HCEC 1CT (cell line): ENCODE data around the gene SERPINA7.
"Not testable (repeated sequence)": the region's sequence is repeated elsewhere in the genome, so short reads cannot be mapped to it uniquely, and the experiment has no call there.

Experiments
- DNase-seq: peaks from one replicate; pipeline ENCODE4 v3.0.0-alpha.2; 2017

Gene SERPINA7

GRCh38 chrX:106038625-106039024 lies at the start of gene SERPINA7:
Gene SERPINA7, minus strand, starts transcription at chrX:106038727. Its CDS starts 1,669 bp downstream, at chrX:106037058.
- DNase-seq: no peak

DNA sequence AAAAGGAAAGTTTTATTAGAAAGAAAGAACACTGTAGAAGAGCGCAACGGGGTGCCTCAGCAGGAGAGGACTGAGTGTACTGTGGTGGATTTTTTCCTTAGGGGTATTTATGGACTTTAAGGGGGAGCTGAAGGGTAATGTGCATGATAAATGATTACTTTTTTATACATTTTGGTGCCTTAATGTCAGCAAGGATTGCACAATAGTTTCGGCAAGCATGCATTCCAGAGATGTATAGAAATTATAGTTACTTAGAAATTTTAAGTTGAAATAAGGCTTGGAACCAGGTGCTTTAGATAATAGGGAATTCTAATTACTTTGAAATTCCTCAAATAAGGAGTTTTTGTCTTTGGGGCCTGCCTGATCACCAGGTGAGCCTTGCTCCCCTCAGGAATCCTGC lies 30.5 kb upstream of the SERPINA7 start:
- no peak for DNase-seq

DNA sequence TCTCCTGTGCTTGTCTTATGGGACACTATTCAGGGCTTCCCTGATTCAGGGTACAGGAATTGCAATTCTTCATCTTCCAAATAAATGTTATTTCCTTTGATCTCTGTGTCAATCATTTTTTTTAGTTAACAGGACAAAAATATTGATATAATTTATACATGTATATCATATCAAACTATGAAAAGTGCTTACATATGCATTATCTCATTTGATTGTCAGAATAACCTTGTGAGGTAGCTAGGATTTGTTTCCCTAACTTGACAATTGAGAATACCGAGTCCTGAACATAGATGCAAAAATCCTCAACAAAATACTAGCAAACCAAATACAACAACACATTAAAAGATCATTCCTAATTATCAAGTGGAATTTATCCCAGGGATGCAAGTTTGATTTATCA lies 11.5 kb upstream of the SERPINA7 start:
- DNase-seq: no peak

- DNase-seq: no peak
Observed at GRCh38 chrX:106042296-106042695, 3.8 kb upstream of the SERPINA7 start.

- DNase-seq: no peak
Observed at GRCh38 chrX:106040861-106041260, 2.3 kb upstream of the SERPINA7 start.

DNA sequence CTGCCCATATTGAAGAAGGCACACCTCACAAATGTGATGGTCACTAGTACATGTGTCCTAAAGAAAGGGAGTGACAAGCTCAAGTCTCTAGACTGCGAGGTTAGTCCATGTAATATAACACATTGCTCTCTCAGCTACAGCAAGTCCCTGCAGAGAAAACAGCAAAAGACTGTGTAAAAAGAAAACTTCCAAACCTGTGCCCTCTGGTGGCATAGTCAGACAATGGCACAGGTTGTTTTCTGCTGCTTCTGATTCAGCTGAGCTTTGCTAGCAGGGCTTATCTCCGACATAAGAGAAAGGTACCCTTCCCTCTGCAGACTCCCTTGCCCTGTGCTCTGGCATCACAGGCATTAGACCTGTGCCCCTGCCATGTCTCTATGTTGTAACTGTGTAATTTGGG lies 1.4 kb upstream of the SERPINA7 start:
- DNase-seq: no peak

- DNase-seq: no peak
Observed at GRCh38 chrX:106037835-106038473, 573 bp downstream of the SERPINA7 start.

DNA sequence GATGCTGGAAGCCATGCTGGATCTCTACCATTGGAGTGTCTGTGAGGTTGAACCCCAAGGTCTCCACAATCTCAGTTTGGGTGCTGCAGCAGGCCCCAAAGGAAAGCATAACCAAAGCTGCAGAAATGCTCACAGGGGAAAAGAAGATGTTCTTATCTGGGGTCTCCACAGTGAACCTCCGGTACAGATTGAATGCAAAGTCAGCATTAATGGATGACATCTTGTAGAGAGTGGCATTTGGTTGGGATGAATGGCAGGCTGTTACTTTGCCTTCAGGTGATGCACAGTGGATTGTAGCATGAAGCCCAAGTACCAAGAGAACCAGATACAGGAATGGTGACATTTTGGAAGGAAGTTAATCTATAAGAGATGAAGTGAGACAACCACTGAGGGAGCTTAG lies 1.8 kb downstream of the SERPINA7 start:
- no peak for DNase-seq

- DNase-seq: no peak
Observed at GRCh38 chrX:106035064-106035463, 3.5 kb downstream of the SERPINA7 start.

GRCh38 chrX:106023947-106024346 lies 14.6 kb downstream of the SERPINA7 start:
- DNase-seq: no peak

- no peak for DNase-seq
Observed at GRCh38 chrX:106022238-106022637, 16.3 kb downstream of the SERPINA7 start.

DNA sequence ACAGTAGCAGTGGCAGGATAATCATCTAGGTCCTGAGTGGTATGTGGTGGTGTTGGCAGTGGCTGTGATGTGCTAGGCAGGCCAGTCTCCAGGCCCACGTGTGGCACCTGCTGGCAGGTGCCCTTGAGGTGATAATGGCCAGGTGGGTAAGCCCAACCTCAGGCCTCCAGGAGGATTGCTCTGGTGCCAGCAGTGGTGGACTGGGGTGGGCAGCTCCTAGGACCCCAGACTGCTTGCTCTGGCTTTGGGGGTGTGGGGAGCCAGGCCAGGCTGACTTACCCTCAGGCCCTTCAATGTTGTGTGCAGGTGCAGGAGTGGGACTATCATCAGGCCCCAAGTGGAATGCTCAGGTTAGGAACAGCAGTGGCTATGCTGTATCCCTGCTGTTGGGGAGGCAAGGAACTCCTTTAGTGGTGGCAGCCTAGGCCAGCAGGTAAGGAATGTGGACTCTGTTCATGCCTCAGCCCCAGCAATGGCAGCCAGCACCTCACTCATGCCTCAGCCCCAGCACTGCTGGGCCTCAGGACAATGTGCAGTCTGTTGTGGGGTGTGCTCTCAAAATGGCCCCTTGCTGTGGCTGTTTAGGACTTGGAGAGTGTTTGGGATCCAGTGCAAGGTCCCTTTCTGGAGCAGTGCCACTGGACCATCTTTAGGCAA lies 24.3 kb downstream of the SERPINA7 start:
- no peak for DNase-seq

DNA sequence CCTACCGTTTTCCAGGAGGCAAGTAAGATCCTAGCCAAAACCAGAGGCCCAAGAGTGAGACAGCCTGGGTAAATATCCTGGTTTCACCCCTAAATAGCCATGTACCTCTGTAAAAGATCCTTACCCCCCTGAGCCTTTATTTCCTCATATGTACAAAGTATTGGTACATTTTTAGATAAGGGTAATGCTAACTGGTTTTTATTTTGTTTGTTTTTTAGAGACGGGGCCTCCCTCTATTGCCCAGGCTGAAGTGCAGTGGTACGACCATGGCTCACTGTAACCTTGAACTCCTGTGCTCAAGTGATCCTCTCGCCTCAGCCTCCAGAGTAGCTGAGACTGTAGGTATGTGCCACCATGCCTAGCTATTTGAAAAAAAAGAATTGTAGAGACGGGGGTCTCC lies 29.4 kb downstream of the SERPINA7 start:
- DNase-seq: no peak

- no peak for DNase-seq
Observed at GRCh38 chrX:106007815-106008214, 30.7 kb downstream of the SERPINA7 start.

- no peak for DNase-seq
Observed at GRCh38 chrX:106005684-106006083, 32.8 kb downstream of the SERPINA7 start.

DNA sequence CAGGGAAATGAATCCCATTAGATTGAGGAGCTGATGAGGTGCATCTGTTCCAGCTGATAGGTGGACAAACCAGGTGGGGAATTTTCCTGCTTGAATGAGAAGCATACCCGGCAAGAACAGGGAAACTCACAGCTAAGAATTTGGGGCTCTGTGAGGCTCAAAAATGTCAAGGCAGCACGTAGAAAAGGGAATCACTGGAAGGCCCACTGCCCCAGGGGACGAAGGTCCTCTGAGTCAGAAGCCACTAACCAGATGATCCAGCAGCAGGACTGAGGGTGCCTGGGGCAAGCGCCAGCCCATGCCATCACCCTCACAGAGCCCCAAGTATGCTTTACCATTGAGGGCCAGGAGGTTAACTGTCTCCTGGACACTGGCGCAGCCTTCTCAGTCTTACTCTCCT lies 37.9 kb downstream of the SERPINA7 start:
- DNase-seq: not testable (repeated sequence)

- DNase-seq: no peak
Observed at GRCh38 chrX:106000203-106000602, 38.3 kb downstream of the SERPINA7 start.

DNA sequence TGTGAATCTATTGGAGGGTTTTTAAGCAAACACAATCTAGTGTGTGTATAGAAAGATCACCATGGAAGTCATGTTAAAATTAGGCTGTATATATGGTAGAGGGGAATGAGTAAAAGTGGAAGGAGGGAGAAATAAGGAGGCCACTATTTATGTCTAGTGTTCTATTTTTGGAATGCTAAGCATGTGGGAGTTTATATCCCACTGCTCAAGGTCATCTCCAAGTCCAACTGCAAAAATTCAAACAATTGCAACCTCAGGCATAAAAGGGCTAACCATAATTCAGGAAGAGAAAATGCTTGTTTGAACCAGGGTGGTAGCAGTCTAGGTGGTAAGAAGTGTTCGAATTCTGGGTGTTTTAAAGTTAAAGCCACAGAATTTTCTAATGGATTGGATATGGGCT lies 39.2 kb downstream of the SERPINA7 start:
- no peak for DNase-seq

DNA sequence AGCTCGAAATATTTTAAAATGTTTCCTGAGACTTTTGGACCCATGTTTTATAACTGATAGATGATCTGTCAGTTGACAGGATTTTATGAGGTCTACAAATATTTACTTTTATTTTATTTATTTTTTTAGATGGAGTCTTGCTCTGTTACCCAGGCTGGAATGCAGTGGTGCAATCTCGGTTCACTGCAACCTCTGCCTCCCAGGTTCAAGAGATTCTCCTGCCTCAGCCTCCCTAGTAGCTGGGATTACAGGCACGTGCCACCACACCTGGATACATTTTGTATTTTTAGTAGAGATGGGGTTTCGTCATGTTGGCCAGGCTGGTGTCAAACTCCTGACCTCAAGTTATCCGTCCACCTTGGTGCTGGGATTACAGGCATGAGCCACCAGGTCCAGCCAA lies 50.0 kb downstream of the SERPINA7 start:
- DNase-seq: not testable (repeated sequence)
